GM19463 (cell line): ENCODE data around the gene RASA1.
"Not testable (repeated sequence)": the region's sequence is repeated elsewhere in the genome, so short reads cannot be mapped to it uniquely, and the experiment has no call there.

Experiments used
- ATAC-seq: cut with Tn5 transposase; IDR thresholded peaks from one replicate; pipeline ENCODE4 v1.9.1; 2021; ENCODE audit warnings: mild to moderate bottlenecking, moderate library complexity; ENCODE audit not compliant: unreplicated experiment

Gene RASA1

GRCh38 chr5:87278590-87279100 is 11.0 kb downstream of the RASA1 start:
- no peak for ATAC-seq

- no peak for ATAC-seq
Observed at GRCh38 chr5:87282269-87282668, 14.6 kb downstream of the RASA1 start.

- not testable (repeated sequence) for ATAC-seq
Observed at GRCh38 chr5:87287266-87287665, 19.6 kb downstream of the RASA1 start.

GRCh38 chr5:87298692-87299362 is 31.1 kb downstream of the RASA1 start:
- no peak for ATAC-seq

GRCh38 chr5:87300176-87300575 is 32.5 kb downstream of the RASA1 start:
- no peak for ATAC-seq

- ATAC-seq: peak; percentile 63
Observed at GRCh38 chr5:87300744-87301143, 33.1 kb downstream of the RASA1 start.

GRCh38 chr5:87302061-87302460 is 34.4 kb downstream of the RASA1 start:
- ATAC-seq: no peak

GRCh38 chr5:87303324-87303723 is 35.6 kb downstream of the RASA1 start:
- no peak for ATAC-seq

GRCh38 chr5:87306090-87306489 is 38.4 kb downstream of the RASA1 start:
- not testable (repeated sequence) for ATAC-seq

- peak; percentile 96 for ATAC-seq
Observed at GRCh38 chr5:87307796-87308423, 40.2 kb downstream of the RASA1 start.

- ATAC-seq: no peak
Observed at GRCh38 chr5:87311405-87312279, 44.0 kb downstream of the RASA1 start.

GRCh38 chr5:87313216-87313615 is 45.5 kb downstream of the RASA1 start:
- no peak for ATAC-seq

GRCh38 chr5:87319469-87319868 is 51.8 kb downstream of the RASA1 start:
- ATAC-seq: no peak

GRCh38 chr5:87321605-87322004 is 53.9 kb downstream of the RASA1 start:
- no peak for ATAC-seq

GRCh38 chr5:87322381-87322780 is 54.7 kb downstream of the RASA1 start:
- no peak for ATAC-seq

- no peak for ATAC-seq
Observed at GRCh38 chr5:87327998-87328397, 60.3 kb downstream of the RASA1 start.

GRCh38 chr5:87329114-87329513 is 61.4 kb downstream of the RASA1 start:
- ATAC-seq: no peak

GRCh38 chr5:87339986-87340385 is 72.3 kb downstream of the RASA1 start:
- no peak for ATAC-seq

GRCh38 chr5:87340716-87341115 is 73.0 kb downstream of the RASA1 start:
- ATAC-seq: peak; percentile 99

GRCh38 chr5:87347272-87347671 is 79.6 kb downstream of the RASA1 start:
- ATAC-seq: no peak

GRCh38 chr5:87347841-87348240 is 80.2 kb downstream of the RASA1 start:
- ATAC-seq: no peak

- ATAC-seq: peak; percentile 96
Observed at GRCh38 chr5:87354496-87354895, 86.8 kb downstream of the RASA1 start.
